Epithelial cell of proximal tubule (primary cell): ENCODE results near the gene MBNL1. TPM values are rescaled to one million over a fixed set of nuclear protein-coding genes. Genes with fewer than 3 reads are reported as not detected.

Experiments used
- DNase-seq: peaks from one replicate; pipeline ENCODE4 v3.0.0-alpha.2; 2011; ENCODE audit warnings: low read depth
- H3K4me3 ChIP-seq: 2 replicates; pipeline ENCODE4 v1.5.1; 2011; ENCODE audit warnings: low read depth, mild to moderate bottlenecking, low read length
- CTCF ChIP-seq: conservative IDR thresholded peaks from 2 replicates; pipeline ENCODE4 v1.5.1; 2012; ENCODE audit warnings: low read depth, mild to moderate bottlenecking, low read length
- total RNA-seq: library from RNA; depleted of rRNA; stranded (reverse); fragments of >200 nt; gene quantifications from 2 replicates; pipeline ENCODE4 v1.2.3, GENCODE V29; 2015

The MBNL1 gene
- total RNA-seq, 1 donor from 2014 or later, result 75.3 TPM

DNA sequence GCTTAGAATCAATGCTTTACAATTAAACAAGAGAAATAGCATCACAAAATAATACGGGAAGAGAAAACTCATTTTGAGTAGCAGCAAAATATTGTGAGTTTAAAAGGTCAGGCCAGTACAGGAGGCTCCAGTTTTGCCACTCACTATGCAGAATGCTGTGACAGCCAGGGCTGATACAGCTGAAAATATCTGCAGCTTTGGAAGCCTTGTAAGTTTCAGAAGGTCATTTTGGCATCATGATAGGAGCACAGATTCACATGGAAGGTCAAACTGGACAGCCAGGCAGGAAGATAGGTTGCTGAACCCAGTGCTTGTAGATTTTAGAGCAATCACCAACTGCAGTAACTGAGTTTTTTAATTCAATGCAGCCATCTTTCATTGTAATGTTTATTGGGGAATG, 14.1 kb downstream of the MBNL1 start:
- DNase-seq, result no peak
- H3K4me3 ChIP-seq, result no peak overlapping the region
- no peak for TF ChIP-seq CTCF

GRCh38 chr3:152283492-152284381, 15.0 kb downstream of the MBNL1 start:
- no peak overlapping the region for H3K4me3 ChIP-seq
- TF ChIP-seq CTCF, result no peak
- DNase-seq, result no peak

GRCh38 chr3:152284906-152285305, 16.2 kb downstream of the MBNL1 start:
- no peak for TF ChIP-seq CTCF
- no peak for DNase-seq
- H3K4me3 ChIP-seq, result no peak overlapping the region

GRCh38 chr3:152285509-152285908, 16.8 kb downstream of the MBNL1 start:
- no peak for DNase-seq
- no peak overlapping the region for H3K4me3 ChIP-seq
- TF ChIP-seq CTCF, result no peak

- TF ChIP-seq CTCF, result no peak
- H3K4me3 ChIP-seq, result no peak overlapping the region
- no peak for DNase-seq
These were observed 19.3 kb downstream of the MBNL1 start for GRCh38 chr3:152287898-152288576.

GRCh38 chr3:152288681-152289080, 20.0 kb downstream of the MBNL1 start:
- no peak overlapping the region for H3K4me3 ChIP-seq
- DNase-seq, result no peak
- no peak for TF ChIP-seq CTCF
